C4-2B (cell line): ENCODE measurements around the gene RNASEH1.
"Not testable (repeated sequence)": the region's sequence is repeated elsewhere in the genome, so short reads cannot be mapped to it uniquely, and the experiment has no call there.

Experiments used
- H3K27ac ChIP-seq: fragments of 450-650 bp; 2 replicates; pipeline ENCODE4 v1.5.1; 2017
- ZFX ChIP-seq: fragments of 450-650 bp; IDR thresholded peaks from 2 replicates; pipeline ENCODE4 v1.6.1; 2017
- TF ChIP-seq, protein P1 (sequence below): fragments of 450-650 bp; conservative IDR thresholded peaks from 2 replicates; pipeline ENCODE4 v1.5.1; 2017; ENCODE audit warnings: mild to moderate bottlenecking

RNASEH1 gene

DNA sequence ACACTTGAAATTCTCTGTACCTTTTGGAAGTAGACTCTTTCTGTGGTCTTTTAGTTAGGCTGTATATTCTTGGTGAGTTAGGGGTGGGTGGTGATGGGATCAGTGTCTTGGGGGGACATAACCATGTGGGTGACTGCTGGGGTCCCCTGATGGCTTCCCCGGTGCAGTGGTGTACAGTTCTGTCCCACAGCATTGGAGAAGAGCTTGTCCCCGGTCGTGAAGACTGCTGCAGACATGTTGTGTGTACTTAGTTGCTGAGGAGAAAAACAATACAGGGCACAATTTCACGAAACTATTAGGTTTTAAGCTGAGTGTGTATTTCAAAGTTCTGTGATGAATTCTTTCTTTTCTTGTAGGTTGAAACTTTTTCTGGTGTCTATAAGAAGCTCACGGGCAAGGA, 22.3 kb upstream of the RNASEH1 start:
- no peak for TF ChIP-seq ZFX
- TF ChIP-seq, protein P1, sequence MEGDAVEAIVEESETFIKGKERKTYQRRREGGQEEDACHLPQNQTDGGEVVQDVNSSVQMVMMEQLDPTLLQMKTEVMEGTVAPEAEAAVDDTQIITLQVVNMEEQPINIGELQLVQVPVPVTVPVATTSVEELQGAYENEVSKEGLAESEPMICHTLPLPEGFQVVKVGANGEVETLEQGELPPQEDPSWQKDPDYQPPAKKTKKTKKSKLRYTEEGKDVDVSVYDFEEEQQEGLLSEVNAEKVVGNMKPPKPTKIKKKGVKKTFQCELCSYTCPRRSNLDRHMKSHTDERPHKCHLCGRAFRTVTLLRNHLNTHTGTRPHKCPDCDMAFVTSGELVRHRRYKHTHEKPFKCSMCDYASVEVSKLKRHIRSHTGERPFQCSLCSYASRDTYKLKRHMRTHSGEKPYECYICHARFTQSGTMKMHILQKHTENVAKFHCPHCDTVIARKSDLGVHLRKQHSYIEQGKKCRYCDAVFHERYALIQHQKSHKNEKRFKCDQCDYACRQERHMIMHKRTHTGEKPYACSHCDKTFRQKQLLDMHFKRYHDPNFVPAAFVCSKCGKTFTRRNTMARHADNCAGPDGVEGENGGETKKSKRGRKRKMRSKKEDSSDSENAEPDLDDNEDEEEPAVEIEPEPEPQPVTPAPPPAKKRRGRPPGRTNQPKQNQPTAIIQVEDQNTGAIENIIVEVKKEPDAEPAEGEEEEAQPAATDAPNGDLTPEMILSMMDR: no peak
- H3K27ac ChIP-seq: no peak overlapping the region

DNA sequence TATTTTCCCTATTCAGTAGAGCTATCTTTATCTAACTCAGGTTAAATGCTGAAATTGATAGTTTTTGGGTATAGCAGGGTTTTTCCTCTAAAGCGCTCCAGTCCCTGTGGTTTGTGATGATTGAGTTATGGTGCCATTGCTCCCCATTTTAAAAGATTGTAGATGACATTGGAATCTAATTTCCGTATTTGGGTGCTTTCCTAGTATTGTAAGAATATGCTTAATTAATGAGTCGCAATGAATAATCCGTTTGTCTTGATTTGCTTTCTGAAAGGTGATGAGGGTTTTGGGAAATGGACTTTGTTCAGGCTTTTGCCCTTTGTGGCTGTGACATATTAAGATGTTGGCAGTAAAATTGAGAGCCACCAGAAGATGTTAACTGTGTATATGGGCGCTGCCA, 20.9 kb upstream of the RNASEH1 start:
- H3K27ac ChIP-seq: no peak overlapping the region
- TF ChIP-seq ZFX: no peak
- TF ChIP-seq, protein P1: no peak

DNA sequence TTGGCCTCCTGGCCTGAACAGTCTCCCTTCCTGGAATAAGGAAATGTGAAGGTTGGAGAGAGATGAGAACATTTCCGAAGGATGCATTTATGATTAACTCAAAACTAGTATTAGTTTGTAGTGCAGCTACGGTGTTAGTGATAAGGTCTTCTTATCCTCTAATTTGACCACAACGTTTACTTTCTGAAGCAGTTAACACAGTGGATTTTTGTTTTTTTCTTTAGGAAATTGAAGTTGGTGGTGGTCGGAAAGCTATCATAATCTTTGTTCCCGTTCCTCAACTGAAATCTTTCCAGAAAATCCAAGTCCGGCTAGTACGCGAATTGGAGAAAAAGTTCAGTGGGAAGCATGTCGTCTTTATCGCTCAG, 18.1 kb upstream of the RNASEH1 start:
- H3K27ac ChIP-seq: peak overlapping the region; percentile 91

DNA sequence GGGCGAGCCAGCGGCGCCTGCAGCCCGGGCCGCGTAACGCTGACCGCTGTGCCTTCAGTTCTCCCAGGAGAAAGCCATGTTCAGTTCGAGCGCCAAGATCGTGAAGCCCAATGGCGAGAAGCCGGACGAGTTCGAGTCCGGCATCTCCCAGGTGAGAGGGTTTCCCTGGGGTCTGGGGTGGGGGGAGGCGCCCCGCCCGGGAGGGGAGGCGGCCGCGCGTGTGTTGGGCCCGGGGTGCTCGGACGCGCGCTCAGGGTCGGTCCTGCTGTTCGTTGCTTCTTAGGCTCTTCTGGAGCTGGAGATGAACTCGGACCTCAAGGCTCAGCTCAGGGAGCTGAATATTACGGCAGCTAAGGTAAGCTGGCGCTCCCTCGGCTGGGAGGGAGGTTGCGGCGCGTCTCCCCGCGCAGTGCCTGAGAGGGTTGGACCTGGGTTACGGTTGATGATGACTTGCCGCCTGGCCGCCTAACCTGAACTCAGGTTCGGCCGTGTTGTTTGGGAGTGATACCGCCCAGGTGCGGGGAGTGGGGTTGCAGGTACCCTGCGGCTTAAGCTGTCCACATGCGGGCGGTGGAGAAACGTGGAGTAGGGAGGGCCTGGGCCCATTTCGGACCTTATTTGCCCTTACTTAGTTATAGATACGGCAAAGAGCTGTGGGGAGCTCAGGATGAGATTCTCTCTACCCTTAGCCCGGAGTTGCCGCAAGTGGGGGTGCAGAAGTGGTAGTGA, 17.6 kb upstream of the RNASEH1 start:
- H3K27ac ChIP-seq: peak overlapping the region; percentile 91
- TF ChIP-seq, protein P1: no peak
- TF ChIP-seq ZFX: peak; percentile 35; the same call in 1 of the 2 replicates

DNA sequence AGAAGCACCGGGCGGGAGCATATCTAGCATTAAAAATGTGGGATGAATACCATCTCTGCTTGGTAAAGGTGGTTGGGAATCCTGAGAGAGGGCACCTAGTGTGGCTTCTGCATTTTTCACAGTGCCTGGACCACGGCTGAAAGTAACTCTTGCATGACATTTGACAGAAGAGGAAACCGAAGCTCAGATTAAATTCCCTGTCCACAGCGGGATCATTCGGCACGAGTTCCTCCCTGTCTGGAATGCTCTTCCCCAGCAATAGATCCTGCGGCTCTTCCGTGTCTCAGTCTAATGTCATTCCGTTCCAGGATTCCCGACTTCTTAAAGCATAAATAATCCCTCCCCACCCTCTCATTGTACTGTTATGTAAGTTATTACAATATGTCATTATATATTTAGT, 16.0 kb upstream of the RNASEH1 start:
- TF ChIP-seq, protein P1: no peak
- TF ChIP-seq ZFX: no peak
- H3K27ac ChIP-seq: no peak overlapping the region; the same call in 1 of the 2 replicates

- TF ChIP-seq, protein P1: no peak
- no peak for TF ChIP-seq ZFX
- H3K27ac ChIP-seq: no peak overlapping the region
Observed at GRCh38 chr2:3572620-3573019, 14.5 kb upstream of the RNASEH1 start.

GRCh38 chr2:3571284-3571683, 13.2 kb upstream of the RNASEH1 start:
- no peak overlapping the region for H3K27ac ChIP-seq
- TF ChIP-seq ZFX: no peak
- TF ChIP-seq, protein P1: no peak

GRCh38 chr2:3569656-3570055, 11.5 kb upstream of the RNASEH1 start:
- not testable (repeated sequence) for H3K27ac ChIP-seq
